ENCODE data around the gene RNF186.
"Not testable (repeated sequence)": the region's sequence is repeated elsewhere in the genome, so short reads cannot be mapped to it uniquely, and the experiment has no call there.

RNF186 gene, protein sequence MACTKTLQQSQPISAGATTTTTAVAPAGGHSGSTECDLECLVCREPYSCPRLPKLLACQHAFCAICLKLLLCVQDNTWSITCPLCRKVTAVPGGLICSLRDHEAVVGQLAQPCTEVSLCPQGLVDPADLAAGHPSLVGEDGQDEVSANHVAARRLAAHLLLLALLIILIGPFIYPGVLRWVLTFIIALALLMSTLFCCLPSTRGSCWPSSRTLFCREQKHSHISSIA

DNA sequence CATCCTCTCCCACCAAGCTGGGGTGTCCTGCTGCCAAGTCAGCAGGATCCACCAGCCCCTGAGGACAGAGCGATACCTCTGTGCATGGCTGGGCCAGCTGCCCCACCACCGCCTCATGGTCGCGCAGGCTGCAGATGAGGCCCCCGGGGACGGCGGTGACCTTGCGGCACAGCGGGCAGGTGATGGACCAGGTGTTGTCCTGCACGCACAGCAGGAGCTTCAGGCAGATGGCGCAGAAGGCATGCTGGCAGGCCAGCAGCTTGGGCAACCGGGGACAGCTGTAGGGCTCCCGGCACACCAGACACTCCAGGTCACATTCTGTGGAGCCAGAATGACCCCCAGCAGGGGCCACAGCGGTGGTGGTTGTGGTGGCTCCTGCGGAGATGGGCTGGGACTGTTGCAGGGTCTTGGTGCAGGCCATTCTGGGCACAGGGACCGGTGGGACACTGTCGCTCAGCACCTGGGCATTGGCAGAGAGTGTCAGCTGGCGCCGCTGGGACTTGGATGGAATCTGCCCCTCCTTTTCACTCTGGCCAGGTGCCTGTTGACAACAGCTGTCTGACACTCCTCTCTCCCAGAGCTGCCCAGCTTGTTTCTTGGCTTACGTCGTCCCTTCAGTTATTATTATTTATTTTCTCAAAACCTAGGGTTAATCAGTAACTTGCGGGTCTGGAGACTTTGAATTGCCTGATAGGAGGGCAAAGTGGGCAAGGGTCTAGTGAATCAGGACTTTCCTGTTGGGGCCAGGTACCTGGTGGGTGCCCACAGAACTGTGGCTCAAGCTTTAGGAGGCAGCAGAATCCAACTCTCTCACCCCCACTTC is at the start of gene RNF186:
Gene RNF186 (minus strand): TSS at position 603 of the 823 bp plus-strand sequence. CDS start 182 bp downstream, at position 421.
- no peak within 1 kb of the TSS for H3K27ac Mint-ChIP-seq

DNA sequence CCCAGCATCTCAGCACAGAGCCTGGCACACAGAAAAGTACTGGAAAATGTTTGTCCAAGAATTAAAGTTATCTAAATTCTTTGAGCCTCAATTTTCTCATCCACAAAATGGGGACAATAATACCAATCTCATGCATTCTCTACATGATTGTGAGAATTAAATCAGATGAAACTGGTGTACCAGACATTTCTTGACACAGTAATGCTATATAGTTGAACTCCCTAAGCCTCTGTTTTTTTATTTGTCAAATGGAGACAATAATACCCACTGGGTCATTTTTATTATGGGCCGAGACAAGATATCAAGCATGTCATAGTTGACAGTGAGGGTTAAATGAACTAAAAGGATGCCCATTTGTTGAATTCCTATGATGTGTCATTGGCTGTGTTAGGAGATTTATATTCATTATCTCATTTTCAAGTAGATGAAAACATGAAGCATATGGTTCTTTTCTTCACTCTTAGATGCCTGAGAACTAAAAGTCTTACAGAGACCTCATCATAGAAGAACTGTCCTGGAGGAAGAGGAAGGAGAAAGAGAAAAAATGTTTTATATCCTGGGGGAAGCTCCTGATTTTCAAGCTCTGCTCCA is 49.6 kb upstream of the RNF186 start:
- Mint-ChIP-seq H3K27me3 (peaks cover 39% of the 10 kb centered on the region), H3K36me3 (no peaks in the 10 kb centered on the region), H3K4me1 (no peaks in the 10 kb centered on the region), H3K4me3 (no peak overlapping the region), H3K27ac (no peak overlapping the region), H3K9me3 (peaks cover 9% of the 10 kb centered on the region)
- no peak for ATAC-seq

More for the DNA sequence above, at the start of gene RNF186:
- Mint-ChIP-seq H3K4me1 (no peaks in the 10 kb centered on the region), H3K27me3 (peaks cover 32% of the 10 kb centered on the region), H3K4me3 (no peak within 1 kb of the TSS), H3K9me3 (no peaks in the 10 kb centered on the region), H3K36me3 (no peaks in the 10 kb centered on the region)
- peak; percentile 42 for ATAC-seq

- Mint-ChIP-seq H3K27me3 (peaks cover 23% of the 10 kb centered on the region), H3K27ac (no peak overlapping the region), H3K9me3 (peaks cover 9% of the 10 kb centered on the region), H3K4me1 (no peaks in the 10 kb centered on the region), H3K4me3 (no peak overlapping the region), H3K36me3 (no peaks in the 10 kb centered on the region)
- no peak for ATAC-seq
Observed at GRCh38 chr1:19862944-19863343, 47.9 kb upstream of the RNF186 start.

- ATAC-seq, result no peak
- Mint-ChIP-seq H3K27ac (no peak overlapping the region), H3K27me3 (peaks cover 29% of the 10 kb centered on the region), H3K4me3 (no peak overlapping the region), H3K4me1 (no peaks in the 10 kb centered on the region), H3K9me3 (peaks cover 9% of the 10 kb centered on the region), H3K36me3 (no peaks in the 10 kb centered on the region)
Observed at GRCh38 chr1:19861842-19862530, 46.9 kb upstream of the RNF186 start.

DNA sequence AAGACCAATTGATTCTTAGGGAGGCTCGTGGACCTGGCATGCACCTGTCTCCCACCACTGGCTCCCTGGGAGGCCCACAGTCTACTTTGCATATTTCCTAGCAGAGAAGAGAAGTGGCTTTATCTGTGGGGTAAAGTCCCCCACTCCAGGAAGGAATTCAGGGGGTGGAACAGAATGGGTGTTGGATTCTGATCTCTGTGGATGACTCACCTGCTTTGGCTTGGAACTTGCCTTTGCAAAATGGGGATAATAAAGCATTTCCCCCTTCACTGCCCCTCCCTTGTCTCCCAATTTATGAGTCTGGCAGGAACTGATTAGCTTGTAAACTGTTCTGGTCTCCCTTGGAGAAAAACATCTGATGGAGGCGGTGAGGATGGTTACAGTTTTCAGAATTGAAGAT is 46.0 kb upstream of the RNF186 start:
- Mint-ChIP-seq H3K9me3 (peaks cover 9% of the 10 kb centered on the region), H3K36me3 (no peaks in the 10 kb centered on the region), H3K4me3 (no peak overlapping the region), H3K27me3 (peaks cover 30% of the 10 kb centered on the region), H3K27ac (no peak overlapping the region), H3K4me1 (no peaks in the 10 kb centered on the region)
- no peak for ATAC-seq

DNA sequence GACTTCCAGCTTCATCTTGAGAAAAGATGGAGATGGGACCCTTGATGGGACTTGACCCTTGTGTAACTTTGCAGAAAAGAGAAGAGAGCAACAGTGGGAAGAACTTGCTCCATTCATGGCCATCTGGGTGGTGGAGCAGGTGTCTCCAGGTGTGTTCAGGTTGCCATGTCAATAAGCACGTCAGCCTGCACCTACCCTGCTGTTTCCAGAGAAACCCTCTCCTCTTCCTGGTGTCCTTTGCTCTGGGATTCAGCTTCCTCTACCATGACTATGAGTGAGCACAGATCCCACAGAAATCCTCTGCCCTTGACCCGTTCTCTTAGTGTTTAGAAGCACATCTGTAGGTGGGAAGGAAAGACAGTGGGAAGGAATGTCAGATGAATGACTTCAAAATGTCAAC is 45.3 kb upstream of the RNF186 start:
- H3K4me3 Mint-ChIP-seq, result no peak overlapping the region
- no peaks in the 10 kb centered on the region for H3K36me3 Mint-ChIP-seq
- ATAC-seq, result no peak
- no peaks in the 10 kb centered on the region for H3K4me1 Mint-ChIP-seq
- H3K27ac Mint-ChIP-seq, result no peak overlapping the region
- peaks cover 9% of the 10 kb centered on the region for H3K9me3 Mint-ChIP-seq
- peaks cover 30% of the 10 kb centered on the region for H3K27me3 Mint-ChIP-seq

GRCh38 chr1:19859876-19860275 is 44.8 kb upstream of the RNF186 start:
- no peaks in the 10 kb centered on the region for H3K36me3 Mint-ChIP-seq
- H3K27me3 Mint-ChIP-seq, result peaks cover 31% of the 10 kb centered on the region

GRCh38 chr1:19858893-19859292 is 43.8 kb upstream of the RNF186 start:
- Mint-ChIP-seq H3K9me3 (peaks cover 7% of the 10 kb centered on the region), H3K27me3 (peaks cover 34% of the 10 kb centered on the region), H3K4me3 (no peak overlapping the region), H3K36me3 (no peaks in the 10 kb centered on the region), H3K4me1 (no peaks in the 10 kb centered on the region), H3K27ac (no peak overlapping the region)
- ATAC-seq, result peak; percentile 45

More at GRCh38 chr1:19859876-19860275, 44.8 kb upstream of the RNF186 start:
- Mint-ChIP-seq H3K9me3 (peaks cover 9% of the 10 kb centered on the region), H3K27ac (no peak overlapping the region), H3K4me3 (no peak overlapping the region), H3K4me1 (no peaks in the 10 kb centered on the region)
- ATAC-seq, result no peak

DNA sequence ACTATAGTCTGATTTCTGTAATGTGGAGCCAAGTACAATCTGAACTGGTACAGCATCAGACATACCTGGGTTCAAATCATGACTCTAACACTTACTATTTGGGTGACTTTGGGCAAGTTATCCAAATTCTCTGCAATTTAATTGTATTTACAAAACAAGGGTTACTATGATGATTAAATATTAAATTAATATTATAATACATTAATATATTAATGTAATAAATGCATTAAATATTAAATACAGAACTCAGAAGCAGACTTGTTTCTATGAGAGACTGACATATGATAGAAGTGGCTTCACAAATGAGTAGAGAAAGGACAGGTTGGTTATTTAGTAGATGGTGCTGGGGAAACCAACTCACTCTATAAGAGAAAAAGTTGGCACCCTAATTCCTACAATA is 39.8 kb upstream of the RNF186 start:
- no peak for ATAC-seq
- Mint-ChIP-seq H3K4me1 (no peaks in the 10 kb centered on the region), H3K36me3 (no peaks in the 10 kb centered on the region), H3K9me3 (no peaks in the 10 kb centered on the region), H3K4me3 (no peak overlapping the region), H3K27ac (no peak overlapping the region), H3K27me3 (peaks cover 20% of the 10 kb centered on the region)

DNA sequence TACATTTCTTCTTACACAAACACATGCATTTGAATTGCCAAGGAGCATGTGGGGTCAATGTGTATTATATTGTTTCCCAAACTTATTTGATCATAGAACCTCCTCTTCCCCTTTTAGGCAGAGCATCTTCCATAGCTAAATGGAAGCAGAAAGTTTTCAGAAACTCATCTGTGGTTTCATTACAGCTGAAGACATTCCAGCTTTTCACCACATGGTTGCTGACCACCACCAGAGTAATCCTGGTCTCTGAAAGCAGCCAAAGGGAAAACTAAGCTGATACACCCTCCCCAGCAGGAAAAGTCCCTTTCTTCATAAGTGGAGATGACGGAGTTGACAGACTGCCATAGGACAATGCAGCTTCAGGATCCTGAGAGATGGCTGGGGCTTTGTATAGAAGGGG is 37.0 kb upstream of the RNF186 start:
- Mint-ChIP-seq H3K4me3 (no peak overlapping the region), H3K27ac (no peak overlapping the region), H3K9me3 (no peaks in the 10 kb centered on the region), H3K36me3 (no peaks in the 10 kb centered on the region), H3K4me1 (no peaks in the 10 kb centered on the region), H3K27me3 (peaks cover 10% of the 10 kb centered on the region)
- ATAC-seq, result no peak

DNA sequence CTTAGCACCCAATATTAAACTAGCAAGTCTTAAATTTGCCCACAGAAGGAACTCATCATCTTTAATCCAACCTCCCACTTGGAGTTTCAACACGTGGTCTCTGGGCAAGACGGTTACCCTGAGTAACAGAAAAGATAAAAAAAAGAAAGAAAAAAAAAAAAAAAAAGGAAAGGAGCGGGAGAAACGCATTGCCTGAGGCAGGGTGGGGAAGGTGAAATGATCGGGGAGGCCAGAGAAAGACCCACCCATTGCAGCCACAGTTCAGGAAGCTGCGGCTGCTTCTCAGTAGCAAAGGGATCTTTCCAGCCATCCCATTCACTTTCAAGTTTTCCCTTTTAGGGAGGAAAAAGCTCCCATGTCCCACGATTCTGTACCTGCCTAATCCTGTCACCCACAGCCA is 35.1 kb upstream of the RNF186 start:
- ATAC-seq, result no peak
- H3K36me3 Mint-ChIP-seq, result no peaks in the 10 kb centered on the region
- H3K27ac Mint-ChIP-seq, result no peak overlapping the region
- peaks cover 20% of the 10 kb centered on the region for H3K27me3 Mint-ChIP-seq
- no peak overlapping the region for H3K4me3 Mint-ChIP-seq
- H3K9me3 Mint-ChIP-seq, result no peaks in the 10 kb centered on the region
- no peaks in the 10 kb centered on the region for H3K4me1 Mint-ChIP-seq

GRCh38 chr1:19849307-19849706 is 34.2 kb upstream of the RNF186 start:
- H3K27ac Mint-ChIP-seq, H3K4me3 Mint-ChIP-seq, H3K36me3 Mint-ChIP-seq, ATAC-seq, H3K9me3 Mint-ChIP-seq, H3K4me1 Mint-ChIP-seq: not testable (repeated sequence)
- peaks cover 23% of the 10 kb centered on the region for H3K27me3 Mint-ChIP-seq

GRCh38 chr1:19847334-19847733 is 32.3 kb upstream of the RNF186 start:
- H3K27me3 Mint-ChIP-seq, result peaks cover 22% of the 10 kb centered on the region
- H3K9me3 Mint-ChIP-seq, H3K4me1 Mint-ChIP-seq, H3K36me3 Mint-ChIP-seq, H3K4me3 Mint-ChIP-seq, H3K27ac Mint-ChIP-seq, ATAC-seq: not testable (repeated sequence)

DNA sequence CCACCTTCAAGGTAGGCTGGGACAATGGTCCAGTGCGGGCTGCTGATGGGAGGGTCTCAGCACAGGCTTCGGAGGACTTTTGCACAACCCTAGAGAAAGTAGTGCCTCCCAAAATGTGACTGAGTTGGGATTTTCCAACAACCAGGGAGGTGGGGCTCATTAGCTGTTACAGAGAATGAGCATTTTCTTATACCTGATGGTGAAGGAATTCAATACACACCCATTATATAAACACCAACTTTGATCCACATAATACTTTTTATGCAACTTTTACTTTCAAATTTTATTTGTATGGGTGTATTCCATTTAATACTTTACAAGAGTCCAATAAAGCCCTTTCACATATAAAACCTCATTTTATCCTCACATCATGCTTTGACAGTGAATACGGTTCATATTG is 31.3 kb upstream of the RNF186 start:
- ATAC-seq, result no peak
- Mint-ChIP-seq H3K36me3 (no peaks in the 10 kb centered on the region), H3K4me3 (no peak overlapping the region), H3K9me3 (no peaks in the 10 kb centered on the region), H3K4me1 (no peaks in the 10 kb centered on the region), H3K27me3 (peaks cover 25% of the 10 kb centered on the region), H3K27ac (no peak overlapping the region)

DNA sequence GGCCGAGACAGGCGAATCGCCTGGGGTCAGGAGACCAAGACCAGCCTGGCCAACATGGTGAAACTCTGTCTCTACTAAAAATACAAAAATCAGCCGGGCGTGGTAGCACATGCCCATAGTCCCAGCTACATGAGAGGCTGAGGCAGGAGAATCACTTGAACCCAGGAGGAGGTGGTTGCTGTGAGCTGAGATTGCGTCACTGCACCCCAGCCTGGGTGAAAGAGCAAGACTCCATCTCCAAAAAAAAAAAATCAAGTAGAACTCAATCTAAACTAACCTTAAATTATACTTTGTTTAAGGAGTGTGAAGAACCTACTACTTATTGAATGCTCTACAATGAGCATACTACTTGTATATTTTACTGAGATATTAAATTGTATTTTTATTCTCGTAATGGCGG is 30.5 kb upstream of the RNF186 start:
- ATAC-seq, result no peak
- H3K4me3 Mint-ChIP-seq, result no peak overlapping the region
- H3K4me1 Mint-ChIP-seq, result no peaks in the 10 kb centered on the region
- H3K36me3 Mint-ChIP-seq, result no peaks in the 10 kb centered on the region
- peaks cover 33% of the 10 kb centered on the region for H3K27me3 Mint-ChIP-seq
- H3K9me3 Mint-ChIP-seq, result no peaks in the 10 kb centered on the region
- no peak overlapping the region for H3K27ac Mint-ChIP-seq
